Esophagus muscularis mucosa (tissue), 3 donors: ENCODE data around the gene PELI2.

Experiments
- CTCF ChIP-seq, 3 experiments: fragments of 200-600 bp in 2 of 3; fragments of 450-650 bp in 1 of 3; sonication (generic) in 2 of 3; IDR thresholded peaks; one replicate each; pipeline ENCODE4 v1.5.1; 2017 to 2019; ENCODE audit warnings: antibody characterized with exemption in 3 of 3, mild to moderate bottlenecking in 2 of 3, moderate library complexity in 1 of 3
- POLR2A ChIP-seq: fragments of 450-650 bp; IDR thresholded peaks from one replicate; pipeline ENCODE4 v1.6.1; 2017; ENCODE audit warnings: antibody characterized with exemption, moderate library complexity, mild to moderate bottlenecking, low read depth
- POLR2AphosphoS5 ChIP-seq, 2 donors: sonication (generic); formaldehyde crosslinking; IDR thresholded peaks; one replicate each; pipeline ENCODE4 v1.6.1; 2017; ENCODE audit warnings: antibody characterized with exemption in 2 of 2

- TF ChIP-seq POLR2A (no peak), CTCF (IDR thresholded peaks at IDR 0.05) (no peak), POLR2AphosphoS5 (IDR thresholded peaks at IDR 0.05) (no peak)
Measured at GRCh38 chr14:56199982-56200577, 81.9 kb downstream of the PELI2 start.
